ENCODE results near the gene ICAM1.
"Not testable (repeated sequence)": the region's sequence is repeated elsewhere in the genome, so short reads cannot be mapped to it uniquely, and the experiment has no call there.

ICAM1 gene

GRCh38 chr19:10278935-10279334 lies 8.0 kb downstream of the ICAM1 start:
- DNase-seq: no peak

GRCh38 chr19:10279737-10280442 lies 9.0 kb downstream of the ICAM1 start:
- DNase-seq: no peak

DNA sequence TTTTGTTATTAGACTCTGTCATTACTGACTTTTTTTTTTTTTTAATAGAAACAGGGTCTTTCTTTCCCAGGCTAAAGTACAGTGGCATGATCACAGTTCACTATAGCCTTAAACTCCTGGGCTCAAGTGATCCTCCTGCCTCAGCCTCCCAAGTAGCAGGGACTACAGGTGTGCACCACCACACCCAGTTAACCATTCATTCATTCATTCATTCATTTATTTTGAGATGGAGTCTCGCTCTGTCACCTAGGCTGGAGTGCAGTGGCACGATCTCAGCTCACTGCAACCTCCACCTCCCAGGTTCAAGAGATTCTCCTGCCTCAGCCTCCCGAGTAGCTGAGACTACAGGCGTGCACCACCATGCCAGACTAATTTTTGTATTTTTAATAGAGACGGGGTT lies 11.1 kb downstream of the ICAM1 start:
- not testable (repeated sequence) for DNase-seq

- no peak for DNase-seq
Measured at GRCh38 chr19:10283301-10284064, 12.6 kb downstream of the ICAM1 start.

DNA sequence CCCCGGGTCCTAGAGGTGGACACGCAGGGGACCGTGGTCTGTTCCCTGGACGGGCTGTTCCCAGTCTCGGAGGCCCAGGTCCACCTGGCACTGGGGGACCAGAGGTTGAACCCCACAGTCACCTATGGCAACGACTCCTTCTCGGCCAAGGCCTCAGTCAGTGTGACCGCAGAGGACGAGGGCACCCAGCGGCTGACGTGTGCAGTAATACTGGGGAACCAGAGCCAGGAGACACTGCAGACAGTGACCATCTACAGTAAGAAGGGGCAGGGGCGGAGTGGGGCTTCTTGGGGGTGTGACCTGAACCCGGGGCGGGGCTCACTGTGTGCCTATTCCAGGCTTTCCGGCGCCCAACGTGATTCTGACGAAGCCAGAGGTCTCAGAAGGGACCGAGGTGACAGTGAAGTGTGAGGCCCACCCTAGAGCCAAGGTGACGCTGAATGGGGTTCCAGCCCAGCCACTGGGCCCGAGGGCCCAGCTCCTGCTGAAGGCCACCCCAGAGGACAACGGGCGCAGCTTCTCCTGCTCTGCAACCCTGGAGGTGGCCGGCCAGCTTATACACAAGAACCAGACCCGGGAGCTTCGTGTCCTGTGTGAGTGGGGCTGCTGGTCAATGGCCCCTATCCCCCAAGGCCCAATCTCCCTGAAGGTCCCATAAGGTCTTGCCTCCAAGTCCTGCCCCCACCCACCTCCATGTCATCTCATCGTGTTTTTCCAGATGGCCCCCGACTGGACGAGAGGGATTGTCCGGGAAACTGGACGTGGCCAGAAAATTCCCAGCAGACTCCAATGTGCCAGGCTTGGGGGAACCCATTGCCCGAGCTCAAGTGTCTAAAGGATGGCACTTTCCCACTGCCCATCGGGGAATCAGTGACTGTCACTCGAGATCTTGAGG lies 13.4 kb downstream of the ICAM1 start:
- no peak for DNase-seq

DNA sequence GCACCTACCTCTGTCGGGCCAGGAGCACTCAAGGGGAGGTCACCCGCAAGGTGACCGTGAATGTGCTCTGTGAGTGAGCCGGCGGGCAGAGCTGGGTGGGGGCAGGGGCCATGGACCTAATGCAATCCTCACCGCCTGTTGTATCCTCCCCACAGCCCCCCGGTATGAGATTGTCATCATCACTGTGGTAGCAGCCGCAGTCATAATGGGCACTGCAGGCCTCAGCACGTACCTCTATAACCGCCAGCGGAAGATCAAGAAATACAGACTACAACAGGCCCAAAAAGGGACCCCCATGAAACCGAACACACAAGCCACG lies 14.0 kb downstream of the ICAM1 start:
- DNase-seq: no peak

- DNase-seq: no peak
Measured at GRCh38 chr19:10285393-10285792, 14.5 kb downstream of the ICAM1 start.

- no peak for DNase-seq
Measured at GRCh38 chr19:10286803-10287737, 16.1 kb downstream of the ICAM1 start, which contains the start of gene ICAM4. TSS of gene ICAM4 (plus strand) at chr19:10286955. CDS start at chr19:10287013, 58 bp downstream.

- no peak for DNase-seq
Measured at GRCh38 chr19:10288662-10289166, 17.8 kb downstream of the ICAM1 start.

DNA sequence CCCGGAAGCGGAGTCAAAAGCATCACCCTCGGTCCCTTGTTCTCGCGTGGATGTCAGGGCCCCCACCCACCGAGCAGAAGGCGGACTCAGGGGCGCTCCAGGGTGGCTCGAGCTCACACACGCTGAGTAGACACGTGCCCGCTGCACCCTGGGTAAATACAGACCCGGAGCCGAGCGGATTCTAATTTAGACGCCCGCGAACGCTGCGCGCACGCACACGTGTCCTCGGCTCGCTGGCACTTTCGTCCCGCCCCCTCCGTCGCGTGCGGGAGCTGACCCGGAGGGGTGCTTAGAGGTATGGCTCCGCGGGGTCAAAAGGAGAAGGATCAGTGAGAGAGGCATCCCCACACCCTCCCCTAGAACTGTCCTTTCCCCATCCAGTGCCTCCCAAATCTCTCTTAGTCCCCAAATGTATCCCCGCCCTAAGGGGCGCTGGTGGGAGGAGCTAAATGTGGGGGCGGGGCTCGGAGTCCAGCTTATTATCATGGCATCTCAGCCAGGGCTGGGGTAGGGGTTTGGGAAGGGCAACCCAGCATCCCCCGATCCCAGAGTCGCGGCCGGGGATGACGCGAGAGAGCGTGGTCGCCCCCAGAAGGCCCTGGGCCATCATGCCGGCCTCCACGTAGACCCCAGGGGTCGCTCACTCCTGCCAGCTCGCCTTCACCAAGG lies 18.4 kb downstream of the ICAM1 start:
- no peak for DNase-seq

DNA sequence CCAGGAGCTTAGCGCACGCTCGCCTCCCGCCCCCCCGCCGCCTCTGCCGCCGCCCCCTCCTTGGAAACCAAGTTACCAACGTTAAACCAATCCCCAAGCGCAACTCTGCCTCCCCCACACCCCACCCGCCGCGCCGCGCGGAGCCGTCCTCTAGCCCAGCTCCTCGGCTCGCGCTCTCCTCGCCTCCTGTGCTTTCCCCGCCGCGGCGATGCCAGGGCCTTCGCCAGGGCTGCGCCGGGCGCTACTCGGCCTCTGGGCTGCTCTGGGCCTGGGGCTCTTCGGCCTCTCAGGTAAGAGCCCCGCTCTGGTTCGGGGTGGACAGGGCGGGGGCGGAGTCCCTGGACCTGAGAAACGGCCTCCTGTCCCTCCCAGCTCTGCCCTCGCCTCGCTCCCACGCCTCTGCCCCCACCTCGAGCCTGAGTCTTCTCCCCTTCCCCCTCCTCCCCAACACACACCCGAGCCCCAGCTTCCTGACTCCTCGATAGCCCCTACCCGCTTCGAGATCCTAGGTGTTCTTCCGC lies 19.0 kb downstream of the ICAM1 start, which contains the start of gene ICAM5:
Gene ICAM5, plus strand, starts transcription at position 117 of the 521 bp plus-strand sequence. Its CDS starts 92 bp downstream, at position 209.
- DNase-seq: no peak

DNA sequence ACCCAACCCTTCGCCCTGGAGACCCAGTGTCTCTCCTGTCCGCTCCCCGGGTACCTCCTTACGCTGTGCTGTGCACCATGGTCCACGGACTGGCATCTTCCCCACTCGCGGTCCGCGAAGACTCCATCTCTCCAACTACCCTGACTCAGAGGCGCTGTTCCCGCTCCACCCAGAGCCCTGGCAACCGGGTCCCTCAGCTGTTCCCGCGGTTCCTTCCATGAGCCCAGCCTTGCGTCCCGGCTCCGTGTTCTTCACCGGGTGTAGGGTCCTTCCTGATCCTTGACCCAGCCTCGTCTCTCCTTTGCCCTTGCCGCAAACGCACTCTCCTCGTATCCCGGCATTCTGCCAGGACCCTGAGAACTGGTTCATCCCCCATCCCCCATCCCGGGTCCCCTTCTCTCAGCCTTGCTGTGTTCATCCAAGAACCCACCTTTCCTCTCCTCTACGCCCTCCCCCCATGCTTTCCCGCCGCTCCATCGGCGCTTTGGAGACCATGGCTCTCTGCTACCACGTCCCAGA lies 19.5 kb downstream of the ICAM1 start:
- DNase-seq: no peak

DNA sequence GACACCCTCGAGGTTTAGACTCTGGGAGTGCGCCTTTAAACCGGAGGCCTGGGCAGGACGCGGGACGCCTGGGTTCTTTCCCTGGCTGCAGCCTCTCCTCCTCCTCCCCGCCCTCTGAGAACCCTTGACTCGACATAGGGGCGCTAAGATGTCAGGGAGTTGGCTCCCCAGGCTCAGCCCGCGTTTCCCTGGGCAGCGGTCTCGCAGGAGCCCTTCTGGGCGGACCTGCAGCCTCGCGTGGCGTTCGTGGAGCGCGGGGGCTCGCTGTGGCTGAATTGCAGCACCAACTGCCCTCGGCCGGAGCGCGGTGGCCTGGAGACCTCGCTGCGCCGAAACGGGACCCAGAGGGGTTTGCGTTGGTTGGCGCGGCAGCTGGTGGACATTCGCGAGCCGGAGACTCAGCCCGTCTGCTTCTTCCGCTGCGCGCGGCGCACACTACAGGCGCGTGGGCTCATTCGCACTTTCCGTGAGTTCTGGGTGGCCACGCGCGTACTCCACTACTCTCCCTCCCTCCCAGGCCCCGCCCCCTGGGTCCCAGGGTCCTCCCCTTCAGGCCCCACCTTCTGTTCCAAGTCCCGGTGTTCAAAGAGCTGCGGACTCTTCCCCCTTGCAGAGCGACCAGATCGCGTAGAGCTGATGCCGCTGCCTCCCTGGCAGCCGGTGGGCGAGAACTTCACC lies 20.1 kb downstream of the ICAM1 start:
- no peak for DNase-seq

- DNase-seq: no peak
Measured at GRCh38 chr19:10291554-10292205, 20.8 kb downstream of the ICAM1 start.

GRCh38 chr19:10292206-10292788 lies 21.4 kb downstream of the ICAM1 start:
- no peak for DNase-seq

DNA sequence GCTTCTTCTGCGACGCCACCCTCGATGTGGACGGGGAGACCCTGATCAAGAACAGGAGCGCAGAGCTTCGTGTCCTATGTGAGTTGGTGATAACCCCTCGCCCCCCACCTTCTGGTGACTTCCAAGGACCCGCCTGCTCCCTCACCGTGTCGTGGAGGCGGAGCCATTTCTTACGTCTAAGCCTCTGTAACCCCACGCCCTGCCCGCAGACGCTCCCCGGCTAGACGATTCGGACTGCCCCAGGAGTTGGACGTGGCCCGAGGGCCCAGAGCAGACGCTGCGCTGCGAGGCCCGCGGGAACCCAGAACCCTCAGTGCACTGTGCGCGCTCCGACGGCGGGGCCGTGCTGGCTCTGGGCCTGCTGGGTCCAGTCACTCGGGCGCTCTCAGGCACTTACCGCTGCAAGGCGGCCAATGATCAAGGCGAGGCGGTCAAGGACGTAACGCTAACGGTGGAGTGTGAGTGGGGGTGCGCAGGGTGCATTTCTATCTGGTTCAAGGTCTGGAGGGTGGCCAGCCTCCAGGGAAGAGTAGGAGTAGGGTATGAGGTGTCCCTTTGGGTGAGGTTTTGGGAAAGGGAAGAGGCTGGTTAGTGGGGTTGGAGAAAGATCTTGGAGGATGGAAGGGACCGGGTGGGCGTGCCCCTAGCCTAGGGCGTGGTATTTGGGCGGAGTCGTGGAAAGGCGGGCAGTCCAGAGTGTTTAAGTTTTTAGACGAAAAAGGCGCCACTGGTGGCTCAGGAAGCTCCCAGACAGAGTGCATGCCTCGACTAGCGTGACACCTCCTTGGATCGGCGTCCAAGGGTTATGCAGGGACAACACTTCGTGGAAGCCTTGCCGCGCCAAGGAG lies 22.1 kb downstream of the ICAM1 start:
- DNase-seq: no peak

- no peak for DNase-seq
Measured at GRCh38 chr19:10293637-10294367, 22.9 kb downstream of the ICAM1 start.

DNA sequence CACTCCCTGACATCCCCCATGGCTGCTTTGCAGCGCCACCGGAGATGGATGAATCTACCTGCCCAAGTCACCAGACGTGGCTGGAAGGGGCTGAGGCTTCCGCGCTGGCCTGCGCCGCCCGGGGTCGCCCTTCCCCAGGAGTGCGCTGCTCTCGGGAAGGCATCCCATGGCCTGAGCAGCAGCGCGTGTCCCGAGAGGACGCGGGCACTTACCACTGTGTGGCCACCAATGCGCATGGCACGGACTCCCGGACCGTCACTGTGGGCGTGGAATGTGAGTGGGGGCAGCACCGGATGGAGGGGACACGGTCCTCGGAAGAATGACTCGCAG lies 23.4 kb downstream of the ICAM1 start:
- DNase-seq: no peak
